ENCODE measurements around the gene GLP1R.
A peak's percentile ranks its signal among the peaks of the same experiment; 100 is the strongest.
"Not testable (repeated sequence)": the region's sequence is repeated elsewhere in the genome, so short reads cannot be mapped to it uniquely, and the experiment has no call there.

The GLP1R gene

DNA sequence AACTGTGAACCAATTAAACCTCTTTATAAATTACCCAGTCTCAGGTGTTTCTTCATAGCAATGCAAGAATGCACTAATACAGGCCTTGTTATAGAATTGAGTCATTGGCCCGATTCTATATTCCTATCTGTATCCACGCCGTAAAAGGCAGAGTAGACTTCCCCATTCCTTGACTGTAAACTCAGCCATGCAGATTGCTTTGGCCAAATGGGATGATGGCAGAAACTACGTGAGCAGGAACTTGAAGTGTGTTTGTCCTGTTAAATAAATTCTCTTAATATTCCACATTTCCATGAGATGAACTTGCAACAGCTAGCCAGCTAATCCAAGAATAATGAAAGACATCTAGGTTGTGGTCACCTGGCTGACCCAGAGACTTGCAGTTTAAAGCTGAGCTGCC, 70.3 kb downstream of the GLP1R start:
- DNase-seq (ENCODE audit: low read depth in 2 of 3, low spot score in 1 of 3): no peak

DNA sequence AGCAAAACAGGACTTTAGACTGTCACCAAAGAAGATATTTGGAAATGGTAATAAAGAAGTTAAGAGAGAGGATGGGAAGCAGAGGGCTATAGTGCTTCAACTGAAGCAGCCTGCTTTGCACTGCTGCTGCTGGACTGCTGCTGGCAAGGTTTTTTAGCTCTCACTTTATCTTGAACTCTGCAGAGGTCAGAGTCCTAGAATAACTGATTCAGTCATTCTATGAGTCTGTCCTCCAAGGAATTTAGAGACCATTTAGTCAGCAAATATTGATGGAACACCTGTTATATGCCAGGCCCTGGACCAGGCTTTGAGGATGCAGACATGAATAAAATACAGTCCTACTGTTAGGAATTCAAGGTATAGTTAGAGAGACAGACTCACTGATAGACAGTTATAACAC, 75.5 kb downstream of the GLP1R start:
- no peak for DNase-seq (ENCODE audit: low read depth in 2 of 3, low spot score in 1 of 3)

DNA sequence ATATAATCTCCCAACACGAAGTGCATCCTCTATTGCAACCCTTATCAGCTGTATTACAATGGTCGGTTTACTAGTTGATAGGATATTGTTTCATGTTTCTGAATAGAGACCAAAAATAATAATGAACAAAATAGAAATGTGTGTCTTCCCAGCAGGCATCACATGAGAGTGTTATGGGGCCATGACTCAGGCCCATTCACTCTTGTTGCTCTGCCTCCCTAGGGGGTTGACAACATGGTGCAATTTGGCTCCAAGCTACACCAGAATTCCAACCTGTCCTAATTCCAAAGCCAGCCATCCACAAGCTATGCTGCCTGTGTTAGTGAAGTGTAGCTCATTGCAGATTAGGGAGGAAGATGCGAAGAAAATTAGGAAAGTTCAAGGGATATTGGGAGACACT, 79.5 kb downstream of the GLP1R start:
- no peak for DNase-seq (ENCODE audit: low read depth in 2 of 3, low spot score in 1 of 3)

DNA sequence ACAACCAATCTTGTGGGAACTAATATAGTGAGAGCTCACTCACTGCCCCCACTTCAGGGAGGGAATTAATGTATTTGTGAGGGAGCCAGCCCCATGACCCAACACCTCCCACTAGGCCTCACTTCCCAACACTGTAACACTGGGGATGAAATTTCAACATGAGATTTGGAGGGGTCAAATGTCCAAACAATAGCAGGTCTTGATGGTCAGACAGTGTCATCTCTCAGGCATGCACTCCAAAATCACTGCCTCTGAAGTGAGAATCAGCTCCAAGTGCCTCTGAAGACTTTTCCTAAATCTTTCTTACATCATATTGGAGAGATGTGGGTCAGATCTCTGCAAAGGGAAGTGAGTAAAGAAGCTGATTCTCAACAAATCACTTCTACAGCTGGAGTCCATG, 80.3 kb downstream of the GLP1R start:
- DNase-seq (ENCODE audit: low read depth in 2 of 3, low spot score in 1 of 3): no peak

DNA sequence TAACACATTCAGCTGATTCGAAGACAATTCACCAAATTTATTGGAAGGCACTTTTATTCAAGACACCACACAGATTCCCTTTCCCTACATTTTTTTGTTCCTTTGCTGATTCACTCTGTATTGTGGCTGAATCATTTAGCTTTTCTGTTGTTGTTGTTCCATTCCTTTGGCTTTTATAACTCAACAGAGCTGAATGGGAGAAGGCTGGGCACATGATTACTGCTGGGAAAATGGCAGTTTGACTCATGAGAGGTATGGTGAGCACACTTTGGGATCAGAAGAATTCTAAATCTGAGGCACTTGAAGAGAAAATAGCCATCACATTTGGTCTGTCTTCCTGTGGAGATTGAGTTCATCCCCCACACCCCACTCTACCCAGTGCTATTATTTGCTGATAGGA, 82.1 kb downstream of the GLP1R start:
- no peak for DNase-seq (ENCODE audit: low read depth in 2 of 3, low spot score in 1 of 3)

DNA sequence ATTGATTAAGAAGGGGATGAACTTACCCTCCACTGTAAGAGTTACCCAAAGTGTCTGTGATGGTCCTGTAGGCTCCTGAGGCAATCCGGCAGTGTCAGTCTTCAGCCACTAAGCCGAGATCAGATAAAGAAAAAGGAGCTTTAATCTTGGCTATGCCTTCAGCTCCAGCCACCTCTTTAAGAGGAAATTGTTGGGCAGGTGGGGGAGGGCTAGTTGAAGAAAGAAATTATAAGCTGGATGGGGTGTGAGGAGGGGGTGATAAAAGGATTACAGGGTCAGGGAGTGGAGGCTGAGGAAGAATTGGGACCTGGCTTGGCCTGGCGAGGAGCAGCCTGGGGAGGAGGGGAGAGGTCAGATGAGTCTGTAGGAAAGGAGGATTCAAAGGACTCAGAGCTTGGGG, 86.2 kb downstream of the GLP1R start:
- DNase-seq (ENCODE audit: low read depth in 2 of 3, low spot score in 1 of 3): not testable (repeated sequence)

DNA sequence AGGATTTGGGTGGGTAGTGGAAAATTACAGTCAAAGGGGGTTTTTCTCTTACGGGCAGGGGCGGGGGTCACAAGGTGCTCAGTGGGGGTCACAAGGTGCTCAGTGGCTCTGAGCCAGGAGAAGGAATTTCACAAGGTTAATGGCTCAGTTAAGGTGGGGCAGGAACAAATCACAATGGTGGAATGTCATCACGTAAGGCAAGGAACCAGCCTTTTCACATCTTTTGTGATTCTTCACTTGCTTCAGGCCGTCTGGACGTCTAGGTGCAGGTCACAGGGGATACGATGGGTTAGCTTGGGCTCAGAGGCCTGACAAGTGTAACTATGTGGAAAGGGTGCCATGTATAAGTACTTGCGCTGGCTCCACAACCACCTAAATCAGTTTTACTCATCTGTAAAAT, 87.6 kb downstream of the GLP1R start:
- not testable (repeated sequence) for DNase-seq (ENCODE audit: low read depth in 2 of 3, low spot score in 1 of 3)

DNA sequence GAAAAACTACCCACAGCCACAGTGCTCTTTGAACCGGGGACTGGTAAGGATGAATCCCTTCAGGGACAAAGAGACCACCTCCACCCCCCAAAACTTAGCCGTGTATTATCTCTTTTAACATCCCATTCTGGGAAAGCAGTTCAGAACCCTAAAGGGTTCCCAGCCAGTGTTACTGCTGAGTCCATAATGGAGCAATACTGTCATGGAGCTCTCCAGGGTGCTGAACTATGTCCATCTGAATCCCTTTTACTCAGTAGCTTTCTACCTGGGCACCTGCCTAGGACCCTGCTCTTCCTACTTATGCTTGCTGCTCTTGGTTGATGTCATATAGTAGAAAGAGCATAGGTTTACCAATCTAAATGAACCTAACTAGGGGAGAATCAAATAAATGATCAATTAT, 88.7 kb downstream of the GLP1R start:
- DNase-seq (ENCODE audit: low read depth in 2 of 3, low spot score in 1 of 3): peak in 2 of 3 donors; percentile 11 to 24

Data from stimulated activated CD4-positive, alpha-beta T cell treated with anti-CD3 and anti-CD28 coated beads, Interleukin-12 subunit alpha, Interleukin-12 subunit beta, amount 100 ng/mL, for 48 hours (primary cell).